Stromal cell of bone marrow (primary cell): ENCODE results near the gene ITGA4.

Experiments
- DNase-seq: peaks from one replicate; pipeline ENCODE4 v3.0.0-alpha.2; 2012; ENCODE audit warnings: low read depth

The ITGA4 gene

GRCh38 chr2:181458871-181459270 lies 1.7 kb downstream of the ITGA4 start:
- no peak for DNase-seq

GRCh38 chr2:181459621-181460021 lies 2.4 kb downstream of the ITGA4 start:
- DNase-seq, result no peak

DNA sequence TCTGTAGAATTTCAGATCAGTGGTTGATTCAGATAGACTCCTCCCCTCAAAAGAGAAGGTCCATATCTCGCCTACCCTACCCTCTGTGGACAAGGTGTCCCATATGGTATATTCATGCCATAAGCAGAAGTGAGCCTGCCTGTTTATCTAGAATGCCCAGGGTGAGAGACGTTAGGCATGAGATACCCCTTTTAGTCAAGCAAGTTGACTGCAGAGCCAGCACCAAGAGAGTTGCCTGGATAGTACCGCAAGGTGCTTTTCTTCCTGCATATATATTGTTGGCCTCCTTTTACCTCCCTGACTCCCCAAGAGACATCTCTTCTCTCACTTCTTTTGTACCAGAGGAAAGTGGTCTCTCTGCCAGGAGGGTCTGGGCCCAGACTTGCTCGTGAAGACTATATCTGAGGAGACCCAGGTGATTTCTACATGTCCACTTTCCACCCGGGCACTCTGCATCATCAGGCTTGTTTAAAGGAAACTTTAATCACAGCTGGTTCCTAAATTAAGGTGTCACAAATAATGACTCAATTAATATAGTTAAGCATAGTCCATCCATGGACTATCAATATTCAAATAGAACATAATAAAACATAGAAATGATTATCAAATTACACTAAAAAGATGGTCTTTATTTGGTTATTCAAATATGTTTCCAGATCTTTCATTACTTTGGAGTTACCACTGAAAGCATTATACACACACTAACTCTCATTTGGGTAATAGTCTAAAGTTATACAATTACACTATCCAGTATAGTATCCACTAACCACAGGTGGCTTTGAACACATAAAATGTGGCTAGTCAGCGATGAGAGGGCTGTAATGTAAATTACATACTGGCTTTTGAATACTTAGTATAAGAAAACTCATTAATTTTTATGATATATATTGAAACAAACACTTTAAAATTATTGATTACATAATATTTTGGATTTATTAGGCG lies 4.1 kb downstream of the ITGA4 start:
- DNase-seq, result no peak

DNA sequence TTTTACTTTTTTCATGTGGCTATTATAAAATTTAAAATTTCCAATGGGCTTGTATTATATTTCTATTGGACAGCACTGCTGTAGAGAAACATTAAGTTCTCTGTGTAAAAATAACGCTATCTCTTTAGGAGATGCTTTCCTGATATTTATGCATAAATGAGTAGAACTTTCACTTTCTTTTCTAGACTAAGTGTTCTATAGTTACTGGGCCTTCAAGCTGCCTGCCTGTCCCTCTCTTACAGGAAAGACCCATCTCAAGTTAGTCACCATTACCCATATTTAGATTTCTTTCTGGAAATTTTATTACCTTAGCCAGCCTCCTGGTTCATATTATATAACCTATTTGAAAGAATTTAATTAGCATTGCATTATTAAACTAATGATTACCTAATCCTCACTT lies 4.8 kb downstream of the ITGA4 start:
- no peak for DNase-seq

DNA sequence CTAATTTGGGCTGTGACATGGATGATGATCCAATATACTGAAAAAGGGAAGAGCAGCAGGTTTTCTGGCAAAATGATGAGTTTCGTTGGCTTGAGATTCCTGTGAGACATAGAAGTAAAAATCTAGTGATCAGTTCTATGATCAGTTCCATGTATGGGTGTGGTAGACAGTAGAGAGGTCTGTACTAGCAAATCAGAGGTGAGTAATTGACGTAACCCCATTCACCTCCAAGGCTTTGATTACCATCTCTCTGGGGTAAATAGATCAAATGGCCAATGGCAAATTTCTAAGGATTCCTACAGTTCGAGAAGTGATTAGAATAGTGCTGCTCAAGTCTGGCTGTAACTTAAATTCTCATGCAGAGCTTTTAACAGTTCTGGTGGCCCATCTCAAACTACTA lies 6.4 kb downstream of the ITGA4 start:
- DNase-seq, result no peak

GRCh38 chr2:181464966-181465365 lies 7.8 kb downstream of the ITGA4 start:
- DNase-seq, result no peak

DNA sequence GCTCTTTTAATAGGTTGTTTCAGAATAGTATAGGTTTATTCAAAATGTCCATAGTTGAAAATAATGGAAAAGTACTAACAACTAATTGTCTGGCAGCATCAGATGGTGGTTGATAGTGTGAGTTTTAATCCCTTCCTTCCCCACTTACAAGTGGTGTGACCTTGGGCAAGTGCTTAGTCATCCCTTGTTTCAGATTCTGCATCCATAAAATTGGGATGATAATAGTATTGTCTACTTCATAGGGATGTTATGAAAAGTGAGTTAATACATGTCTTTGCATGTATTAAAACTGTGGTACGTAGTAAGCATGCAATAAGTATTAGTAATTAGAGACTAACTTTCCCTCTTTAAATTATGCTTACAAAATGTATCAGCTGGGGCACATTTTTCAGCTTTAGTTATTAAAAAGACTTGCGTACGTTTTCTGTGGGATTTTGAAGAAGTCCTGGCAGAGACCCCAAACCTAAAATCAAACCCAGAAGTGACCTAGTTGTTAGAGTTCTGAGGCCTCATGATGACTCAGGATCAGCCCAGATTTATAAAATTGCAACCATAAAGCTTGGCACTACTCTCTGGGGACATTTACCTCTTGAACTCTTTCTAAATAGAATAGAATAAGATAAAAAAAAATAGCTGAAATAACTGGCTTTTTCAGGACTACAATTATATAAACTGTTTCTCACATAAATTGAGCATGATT lies 8.6 kb downstream of the ITGA4 start:
- peak; percentile 69 for DNase-seq

DNA sequence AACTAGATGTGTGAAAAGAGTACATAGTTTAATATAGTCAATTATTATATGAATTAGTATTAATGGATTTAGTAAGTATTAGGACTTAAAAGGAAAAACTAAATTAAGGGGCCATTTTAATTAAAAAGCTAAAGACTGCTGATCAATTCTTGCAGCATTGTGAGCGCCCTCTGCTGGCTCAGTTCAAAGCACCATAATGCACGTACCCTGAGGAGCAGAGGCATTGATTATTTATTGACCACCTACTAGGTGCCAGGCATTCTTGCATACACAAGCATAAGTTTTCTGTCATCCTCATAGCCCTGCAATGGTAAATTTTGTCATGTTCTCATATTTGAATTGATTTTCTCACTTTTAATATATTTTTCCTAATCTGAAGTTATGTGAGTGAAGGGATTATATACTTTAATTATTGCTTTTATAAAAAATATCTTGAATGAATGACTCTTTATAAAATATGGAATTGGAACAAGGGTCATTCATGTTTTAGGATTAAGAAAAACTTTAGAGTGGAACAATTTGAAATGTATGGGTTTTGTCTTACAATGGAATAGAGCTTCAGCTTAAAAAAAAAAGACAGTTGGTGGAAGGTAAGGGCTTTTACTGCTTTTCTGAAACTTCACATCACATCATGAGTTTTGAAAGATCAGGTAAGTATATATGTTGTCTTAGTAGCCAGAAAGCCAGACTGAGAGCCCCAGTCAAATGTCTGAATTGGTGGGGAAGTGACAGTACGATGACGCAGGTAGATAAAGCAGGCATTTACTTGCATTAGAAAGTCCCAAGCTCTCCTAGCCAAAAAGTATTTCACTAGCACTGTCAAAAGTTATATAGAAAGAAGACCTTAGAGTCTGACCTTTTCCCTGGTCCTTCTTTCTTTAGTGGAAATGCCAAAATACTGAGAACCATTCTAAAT lies 9.7 kb downstream of the ITGA4 start:
- DNase-seq, result peak; percentile 33

DNA sequence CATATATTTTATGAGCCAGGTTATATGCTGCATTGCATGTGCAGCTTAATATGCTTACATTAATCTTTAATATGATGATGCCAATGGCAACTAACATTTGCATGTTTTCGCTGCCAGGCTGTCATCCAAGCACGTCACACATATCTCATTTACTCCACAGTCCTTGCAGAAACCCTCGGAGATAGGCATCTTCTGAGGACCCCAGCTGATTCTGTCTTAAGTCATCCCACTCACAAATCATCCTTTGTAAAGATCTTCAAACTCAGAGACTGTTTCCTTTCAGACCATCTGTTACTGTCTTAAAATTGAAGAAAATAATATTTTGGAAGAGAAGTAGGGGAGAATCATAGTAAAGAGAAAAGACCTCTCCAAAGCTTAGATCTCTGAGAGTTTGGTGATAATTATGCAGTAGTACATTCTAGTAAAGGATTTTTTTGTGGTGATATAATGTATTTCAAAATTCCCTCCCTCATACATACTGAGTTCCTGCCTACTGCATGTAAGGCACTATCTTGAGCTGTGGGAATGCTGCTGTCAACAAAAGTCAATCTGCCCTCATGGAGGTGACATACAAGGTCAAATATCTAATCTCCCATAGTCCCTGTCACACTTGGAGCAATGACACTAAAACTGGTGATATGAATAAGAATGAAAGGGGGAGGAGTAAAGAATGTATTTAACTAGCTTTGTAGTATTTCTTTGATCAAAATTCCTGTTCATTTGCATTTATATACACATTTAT lies 11.0 kb downstream of the ITGA4 start:
- DNase-seq, result no peak

DNA sequence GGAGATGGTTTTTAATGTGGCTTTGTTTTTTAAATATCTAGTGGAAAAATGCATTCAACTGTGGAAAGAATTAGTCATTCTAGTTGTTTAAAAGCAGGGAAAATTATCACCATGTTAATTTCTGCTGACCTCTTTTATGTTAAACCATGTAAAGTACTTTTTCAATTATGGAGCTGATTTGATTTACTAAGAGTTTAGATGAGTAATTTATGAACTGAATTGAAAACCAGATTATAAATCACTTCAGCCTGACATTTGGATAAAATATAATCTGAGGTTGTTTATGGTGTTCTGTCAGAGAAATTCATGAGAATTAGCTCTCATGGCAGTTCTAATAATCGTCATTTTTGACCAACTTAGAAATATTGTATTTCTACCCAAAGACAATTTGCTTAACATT lies 11.6 kb downstream of the ITGA4 start:
- DNase-seq, result no peak

DNA sequence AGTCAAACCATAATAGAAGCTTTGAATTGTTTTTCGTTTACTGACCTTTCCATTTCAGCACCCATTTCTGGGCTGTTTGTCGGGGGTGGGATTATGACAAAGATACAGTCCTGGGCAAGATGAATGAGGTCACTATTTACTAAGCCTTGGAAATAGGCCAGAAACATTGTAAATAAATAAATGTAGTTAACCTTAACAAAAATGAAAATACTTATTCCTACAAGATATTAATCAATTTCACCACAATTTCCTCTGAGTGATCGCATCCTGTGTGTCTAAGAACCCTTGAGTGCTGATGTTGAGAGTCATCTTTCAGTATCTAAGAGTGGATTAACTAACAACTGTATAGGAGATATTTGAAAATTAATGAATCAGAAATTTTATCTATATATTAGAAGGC lies 14.0 kb downstream of the ITGA4 start:
- DNase-seq, result no peak

DNA sequence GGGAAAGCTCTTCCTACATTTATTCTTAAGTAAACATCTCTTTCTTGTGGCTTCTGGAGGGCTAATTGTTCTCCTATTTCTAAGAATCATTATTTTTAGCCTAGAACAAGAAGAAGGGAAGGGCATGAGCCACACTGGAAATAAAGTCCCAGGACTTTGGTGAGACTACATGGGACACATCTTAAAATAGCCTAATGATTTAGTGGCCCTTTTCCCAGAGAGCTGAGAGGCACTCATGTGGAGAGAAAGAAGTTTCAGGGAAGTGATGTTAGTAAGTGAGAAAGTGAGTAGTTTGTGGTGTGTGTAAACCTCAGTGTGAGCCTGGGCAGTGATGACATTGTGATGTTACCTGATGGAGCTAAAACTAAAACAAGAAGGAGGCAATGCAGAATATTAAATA lies 14.6 kb downstream of the ITGA4 start:
- no peak for DNase-seq

DNA sequence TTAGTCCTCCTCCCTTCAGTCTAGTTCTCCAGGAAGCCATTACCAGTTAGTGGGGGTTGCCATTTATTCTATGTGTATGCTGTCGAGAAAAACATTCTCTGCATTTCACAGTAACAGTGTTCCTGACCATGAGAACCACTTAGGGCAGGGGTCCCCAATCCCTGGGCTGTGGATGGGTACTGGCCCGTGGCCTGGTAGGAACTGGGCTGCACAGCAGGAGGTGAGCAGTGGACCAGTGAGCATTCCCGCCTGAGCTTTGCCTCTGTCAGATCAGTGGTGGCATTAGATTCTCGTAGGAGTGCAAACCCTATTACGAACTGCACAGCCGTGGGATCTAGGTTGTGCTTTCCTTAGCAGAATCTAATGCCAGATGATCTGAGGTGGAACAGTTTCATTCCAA lies 15.8 kb downstream of the ITGA4 start:
- DNase-seq, result no peak

DNA sequence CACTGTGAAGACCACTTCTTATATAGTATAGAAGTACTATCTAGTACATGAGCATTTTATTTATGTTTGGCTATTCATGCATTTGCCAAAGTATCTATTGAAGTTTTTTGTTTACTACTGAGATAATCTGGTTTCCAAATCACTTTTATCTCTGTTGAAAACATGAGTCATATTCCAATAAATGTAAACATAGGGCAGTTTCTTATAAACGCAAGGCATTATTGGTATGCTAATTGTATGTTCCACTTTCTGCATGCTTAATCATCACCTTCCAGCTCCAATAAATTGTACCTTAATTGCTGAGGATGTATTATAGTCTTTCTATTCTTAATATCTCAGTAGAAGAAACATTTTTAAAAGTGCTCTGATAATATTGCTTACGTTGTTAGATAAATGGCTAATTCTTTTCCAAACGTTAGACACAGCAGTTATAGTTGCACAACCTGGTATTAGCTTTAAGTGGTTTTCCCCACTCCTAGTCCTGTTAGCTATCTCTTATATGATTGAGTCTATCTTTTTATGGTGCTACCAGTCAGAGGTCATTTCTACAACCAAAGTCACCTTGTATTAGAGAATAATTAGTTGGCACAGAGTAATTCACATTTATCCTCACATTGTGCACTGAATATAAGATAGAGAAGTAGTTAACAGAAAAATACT lies 17.2 kb downstream of the ITGA4 start:
- DNase-seq, result no peak

GRCh38 chr2:181483211-181483610 lies 26.0 kb downstream of the ITGA4 start:
- no peak for DNase-seq

DNA sequence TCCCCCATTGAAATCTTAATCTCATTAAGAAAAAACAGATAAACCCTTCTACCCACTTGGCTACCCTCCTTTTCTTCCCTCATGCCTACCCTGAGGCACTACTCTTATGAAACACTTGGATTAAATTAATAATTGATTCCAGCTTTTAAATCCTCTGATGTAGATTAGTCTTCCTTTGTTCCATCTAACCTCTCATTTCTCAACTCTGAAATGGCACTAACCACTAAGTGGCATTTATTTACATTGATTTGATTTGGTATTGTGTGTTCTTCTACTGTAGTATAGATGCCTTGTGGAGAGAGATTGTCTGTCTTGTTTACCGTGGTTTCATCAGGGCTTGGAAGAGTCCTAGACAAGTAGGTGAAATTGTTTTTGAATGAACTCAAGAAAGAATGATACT lies 26.7 kb downstream of the ITGA4 start:
- no peak for DNase-seq

DNA sequence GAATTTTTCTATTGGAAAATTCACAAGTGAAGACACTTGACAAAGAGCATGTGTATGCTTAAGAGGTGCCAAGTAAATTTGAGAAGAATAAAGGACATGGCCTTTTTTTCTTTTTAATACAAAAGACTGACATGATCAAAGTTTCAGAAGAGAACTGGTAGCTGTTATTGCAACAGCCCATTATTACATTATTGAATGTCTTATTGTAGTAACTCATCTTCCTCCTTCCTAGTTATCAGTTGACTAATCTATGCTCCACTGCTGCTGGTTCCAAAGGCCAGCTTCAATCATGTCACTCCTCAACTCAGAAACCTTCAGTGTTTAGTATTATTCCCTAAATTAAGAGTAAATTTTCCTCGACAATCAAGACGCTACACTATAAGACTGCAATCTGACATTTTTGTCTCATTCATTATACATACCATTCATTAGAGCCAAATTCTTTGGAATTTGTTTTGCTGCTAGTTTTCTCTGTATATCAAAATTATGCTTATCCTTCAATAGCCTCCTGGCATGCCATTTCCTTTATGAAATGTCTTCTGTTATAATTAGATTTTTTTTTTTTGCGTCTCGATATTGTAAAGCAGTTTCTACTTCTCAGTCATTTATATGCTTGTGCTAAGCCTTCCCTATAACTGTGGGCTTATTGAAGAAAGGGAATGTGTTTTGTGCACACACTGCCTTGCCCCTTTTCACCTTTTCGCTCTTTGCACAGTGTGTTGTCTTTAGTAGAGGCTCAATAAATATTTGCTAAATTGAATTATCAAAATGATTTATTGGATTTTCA lies 27.9 kb downstream of the ITGA4 start:
- DNase-seq, result no peak

GRCh38 chr2:181485638-181485946 lies 28.4 kb downstream of the ITGA4 start:
- DNase-seq, result no peak

DNA sequence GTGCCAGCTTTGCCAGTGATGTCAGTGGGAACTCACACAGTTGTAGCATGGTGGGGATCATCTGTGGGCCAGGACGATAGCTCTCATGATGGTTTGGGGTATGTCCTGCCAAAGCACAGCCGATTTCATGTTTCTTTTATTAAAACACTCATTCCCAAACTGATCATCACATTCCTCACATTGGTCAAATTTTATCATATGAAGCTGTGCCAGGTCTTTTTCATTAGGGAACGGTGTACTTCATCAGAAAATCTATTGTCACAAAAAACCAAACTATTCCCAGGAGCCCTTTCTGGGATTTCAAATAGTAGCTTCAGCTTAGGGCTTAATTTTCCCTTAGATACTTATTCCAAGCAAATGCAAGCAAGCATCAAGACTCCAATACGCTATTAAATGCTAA lies 42.0 kb downstream of the ITGA4 start:
- no peak for DNase-seq

GRCh38 chr2:181500201-181500600 lies 43.0 kb downstream of the ITGA4 start:
- DNase-seq, result no peak

- DNase-seq, result no peak
Measured at GRCh38 chr2:181515719-181516118, 58.5 kb downstream of the ITGA4 start.
